Measurements from ENCODE around the gene LMTK3.
"Not testable (repeated sequence)": the region's sequence is repeated elsewhere in the genome, so short reads cannot be mapped to it uniquely, and the experiment has no call there.

Gene LMTK3

GRCh38 chr19:48539503-48540096 lies 28.0 kb upstream of the LMTK3 start:
- Histone ChIP-seq H3K9me3 (ENCODE audit: control insufficient read depth, low read length) (no peaks in the 10 kb centered on the region), H3K4me1 (ENCODE audit: control insufficient read depth, insufficient read depth, low read length, poor library complexity, severe bottlenecking) (no peaks in the 10 kb centered on the region), H3K27ac (ENCODE audit: insufficient read depth, low read length, poor library complexity, severe bottlenecking) (no peak overlapping the region), H3K36me3 (ENCODE audit: control insufficient read depth, insufficient read depth, low read length) (no peaks in the 10 kb centered on the region), H3K4me3 (ENCODE audit: insufficient read depth, low read depth, low read length, poor library complexity, severe bottlenecking) (no peak overlapping the region), H3K27me3 (replicated peaks; ENCODE audit: control insufficient read depth, insufficient read depth, low read length, poor library complexity, severe bottlenecking) (no peaks in the 10 kb centered on the region)
- DNase-seq, result no peak

DNA sequence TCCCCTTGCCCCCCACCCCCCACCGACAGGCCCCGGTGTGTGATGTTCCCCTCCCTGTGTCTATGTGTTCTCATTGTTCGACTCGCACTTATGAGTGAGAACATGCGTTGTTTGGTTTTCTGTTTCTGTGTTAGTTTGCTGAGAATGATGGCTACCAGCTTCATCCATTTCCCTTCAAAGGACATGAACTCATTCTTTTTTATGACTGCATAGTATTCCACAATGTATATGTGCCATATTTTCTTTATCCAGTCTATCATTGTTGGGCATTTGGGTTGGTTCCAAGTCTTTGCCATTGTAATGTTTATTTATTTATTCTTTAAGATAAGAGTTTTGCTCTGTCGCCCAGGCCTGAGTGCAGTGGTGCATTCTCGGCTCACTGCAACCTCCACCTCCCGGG lies 26.4 kb upstream of the LMTK3 start:
- H3K4me3 ChIP-seq (ENCODE audit: insufficient read depth, low read depth, low read length, poor library complexity, severe bottlenecking); H3K36me3 ChIP-seq (ENCODE audit: control insufficient read depth, insufficient read depth, low read length); DNase-seq; H3K9me3 ChIP-seq (ENCODE audit: control insufficient read depth, low read length); H3K27ac ChIP-seq (ENCODE audit: insufficient read depth, low read length, poor library complexity, severe bottlenecking); H3K27me3 ChIP-seq (replicated peaks; ENCODE audit: control insufficient read depth, insufficient read depth, low read length, poor library complexity, severe bottlenecking); H3K4me1 ChIP-seq (ENCODE audit: control insufficient read depth, insufficient read depth, low read length, poor library complexity, severe bottlenecking): not testable (repeated sequence)

DNA sequence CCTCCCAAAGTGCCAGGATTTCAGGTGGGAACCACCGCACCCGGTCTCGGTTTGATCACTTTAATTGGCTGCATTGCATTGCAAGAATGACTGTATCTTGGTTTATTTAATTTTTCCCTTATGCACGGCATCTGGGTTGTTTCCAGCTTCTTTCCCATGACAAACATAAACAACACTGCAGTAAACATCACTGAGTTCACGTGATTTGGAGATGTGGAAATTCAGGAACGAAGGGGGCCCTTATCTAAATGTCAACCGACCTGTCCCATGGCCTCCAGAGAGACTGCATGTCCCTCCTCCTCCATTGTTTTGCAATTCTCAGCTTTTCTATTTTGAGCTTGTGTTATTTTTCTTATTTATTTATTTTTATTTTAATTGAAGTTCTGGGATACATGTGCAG lies 25.9 kb upstream of the LMTK3 start:
- Histone ChIP-seq H3K4me1 (ENCODE audit: control insufficient read depth, insufficient read depth, low read length, poor library complexity, severe bottlenecking) (no peaks in the 10 kb centered on the region), H3K4me3 (ENCODE audit: insufficient read depth, low read depth, low read length, poor library complexity, severe bottlenecking) (no peak overlapping the region), H3K27me3 (replicated peaks; ENCODE audit: control insufficient read depth, insufficient read depth, low read length, poor library complexity, severe bottlenecking) (no peaks in the 10 kb centered on the region), H3K9me3 (ENCODE audit: control insufficient read depth, low read length) (no peaks in the 10 kb centered on the region), H3K27ac (ENCODE audit: insufficient read depth, low read length, poor library complexity, severe bottlenecking) (no peak overlapping the region), H3K36me3 (ENCODE audit: control insufficient read depth, insufficient read depth, low read length) (no peaks in the 10 kb centered on the region)
- DNase-seq, result no peak

GRCh38 chr19:48533770-48534169 lies 22.1 kb upstream of the LMTK3 start:
- DNase-seq, result no peak
- H3K9me3 ChIP-seq (ENCODE audit: control insufficient read depth, low read length), result no peaks in the 10 kb centered on the region
- H3K4me3 ChIP-seq (ENCODE audit: insufficient read depth, low read depth, low read length, poor library complexity, severe bottlenecking), result no peak overlapping the region
- H3K36me3 ChIP-seq (ENCODE audit: control insufficient read depth, insufficient read depth, low read length), result no peaks in the 10 kb centered on the region
- H3K27ac ChIP-seq (ENCODE audit: insufficient read depth, low read length, poor library complexity, severe bottlenecking), result no peak overlapping the region
- H3K4me1 ChIP-seq (ENCODE audit: control insufficient read depth, insufficient read depth, low read length, poor library complexity, severe bottlenecking), result no peaks in the 10 kb centered on the region
- H3K27me3 ChIP-seq (replicated peaks; ENCODE audit: control insufficient read depth, insufficient read depth, low read length, poor library complexity, severe bottlenecking), result no peaks in the 10 kb centered on the region

GRCh38 chr19:48530770-48531169 lies 19.1 kb upstream of the LMTK3 start:
- H3K27ac ChIP-seq (ENCODE audit: insufficient read depth, low read length, poor library complexity, severe bottlenecking), result no peak overlapping the region
- no peak for DNase-seq

GRCh38 chr19:48530066-48530720 lies 18.6 kb upstream of the LMTK3 start:
- no peaks in the 10 kb centered on the region for H3K36me3 ChIP-seq (ENCODE audit: control insufficient read depth, insufficient read depth, low read length)
- H3K4me3 ChIP-seq (ENCODE audit: insufficient read depth, low read depth, low read length, poor library complexity, severe bottlenecking), result no peak overlapping the region
- no peaks in the 10 kb centered on the region for H3K9me3 ChIP-seq (ENCODE audit: control insufficient read depth, low read length)
- H3K4me1 ChIP-seq (ENCODE audit: control insufficient read depth, insufficient read depth, low read length, poor library complexity, severe bottlenecking), result no peaks in the 10 kb centered on the region
- no peaks in the 10 kb centered on the region for H3K27me3 ChIP-seq (replicated peaks; ENCODE audit: control insufficient read depth, insufficient read depth, low read length, poor library complexity, severe bottlenecking)
- no peak overlapping the region for H3K27ac ChIP-seq (ENCODE audit: insufficient read depth, low read length, poor library complexity, severe bottlenecking)
- no peak for DNase-seq

More at GRCh38 chr19:48530770-48531169, 19.1 kb upstream of the LMTK3 start:
- Histone ChIP-seq H3K9me3 (ENCODE audit: control insufficient read depth, low read length) (no peaks in the 10 kb centered on the region), H3K27me3 (replicated peaks; ENCODE audit: control insufficient read depth, insufficient read depth, low read length, poor library complexity, severe bottlenecking) (no peaks in the 10 kb centered on the region), H3K4me3 (ENCODE audit: insufficient read depth, low read depth, low read length, poor library complexity, severe bottlenecking) (no peak overlapping the region), H3K36me3 (ENCODE audit: control insufficient read depth, insufficient read depth, low read length) (no peaks in the 10 kb centered on the region), H3K4me1 (ENCODE audit: control insufficient read depth, insufficient read depth, low read length, poor library complexity, severe bottlenecking) (no peaks in the 10 kb centered on the region)

DNA sequence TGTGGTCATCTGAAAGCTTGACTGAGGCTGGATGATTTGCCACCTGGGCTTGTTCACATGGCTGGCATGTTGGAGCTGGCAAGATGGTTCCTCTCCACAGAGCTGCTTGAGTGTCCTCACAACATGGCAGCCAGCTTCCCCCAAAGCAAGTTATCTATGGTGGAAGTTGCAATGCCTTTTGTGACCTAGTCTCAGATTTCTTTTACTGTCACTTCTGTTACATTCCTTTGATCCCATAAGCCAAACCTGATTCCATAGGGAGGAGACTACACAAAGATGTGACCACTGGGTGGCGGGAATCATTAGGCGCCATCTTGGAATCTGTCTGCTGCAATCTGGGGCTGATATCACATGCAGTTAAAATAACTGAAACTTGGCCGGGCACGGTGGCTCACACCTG lies 17.5 kb upstream of the LMTK3 start:
- Histone ChIP-seq H3K4me1 (ENCODE audit: control insufficient read depth, insufficient read depth, low read length, poor library complexity, severe bottlenecking) (no peaks in the 10 kb centered on the region), H3K36me3 (ENCODE audit: control insufficient read depth, insufficient read depth, low read length) (no peaks in the 10 kb centered on the region), H3K4me3 (ENCODE audit: insufficient read depth, low read depth, low read length, poor library complexity, severe bottlenecking) (no peak overlapping the region), H3K27ac (ENCODE audit: insufficient read depth, low read length, poor library complexity, severe bottlenecking) (no peak overlapping the region), H3K27me3 (replicated peaks; ENCODE audit: control insufficient read depth, insufficient read depth, low read length, poor library complexity, severe bottlenecking) (no peaks in the 10 kb centered on the region), H3K9me3 (ENCODE audit: control insufficient read depth, low read length) (no peaks in the 10 kb centered on the region)
- no peak for DNase-seq

DNA sequence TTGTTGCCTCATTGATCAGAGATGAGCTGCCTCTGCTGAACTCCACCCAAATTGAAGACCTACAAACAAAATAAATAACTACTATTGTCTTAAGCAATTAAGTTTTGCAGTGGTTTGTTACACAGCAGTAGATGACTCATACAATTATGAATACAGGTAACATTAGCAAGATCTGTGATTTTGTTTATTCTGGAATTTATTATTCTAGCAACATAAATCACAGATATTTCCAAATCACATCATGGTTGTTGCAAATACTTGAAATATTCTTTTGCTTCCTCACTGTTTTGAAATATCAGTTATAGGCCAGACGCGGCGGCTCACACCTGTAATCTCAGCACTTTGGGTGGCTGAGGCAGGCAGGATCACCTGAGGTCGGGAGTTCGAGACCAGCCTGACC lies 13.1 kb upstream of the LMTK3 start:
- H3K4me1 ChIP-seq (ENCODE audit: control insufficient read depth, insufficient read depth, low read length, poor library complexity, severe bottlenecking), result no peaks in the 10 kb centered on the region
- no peaks in the 10 kb centered on the region for H3K9me3 ChIP-seq (ENCODE audit: control insufficient read depth, low read length)
- no peak overlapping the region for H3K4me3 ChIP-seq (ENCODE audit: insufficient read depth, low read depth, low read length, poor library complexity, severe bottlenecking)
- no peaks in the 10 kb centered on the region for H3K27me3 ChIP-seq (replicated peaks; ENCODE audit: control insufficient read depth, insufficient read depth, low read length, poor library complexity, severe bottlenecking)
- H3K27ac ChIP-seq (ENCODE audit: insufficient read depth, low read length, poor library complexity, severe bottlenecking), result no peak overlapping the region
- no peaks in the 10 kb centered on the region for H3K36me3 ChIP-seq (ENCODE audit: control insufficient read depth, insufficient read depth, low read length)
- DNase-seq, result no peak

- DNase-seq, result no peak
- no peaks in the 10 kb centered on the region for H3K9me3 ChIP-seq (ENCODE audit: control insufficient read depth, low read length)
- no peaks in the 10 kb centered on the region for H3K36me3 ChIP-seq (ENCODE audit: control insufficient read depth, insufficient read depth, low read length)
- H3K27me3 ChIP-seq (replicated peaks; ENCODE audit: control insufficient read depth, insufficient read depth, low read length, poor library complexity, severe bottlenecking), result no peaks in the 10 kb centered on the region
- no peak overlapping the region for H3K4me3 ChIP-seq (ENCODE audit: insufficient read depth, low read depth, low read length, poor library complexity, severe bottlenecking)
- H3K4me1 ChIP-seq (ENCODE audit: control insufficient read depth, insufficient read depth, low read length, poor library complexity, severe bottlenecking), result no peaks in the 10 kb centered on the region
- no peak overlapping the region for H3K27ac ChIP-seq (ENCODE audit: insufficient read depth, low read length, poor library complexity, severe bottlenecking)
These were observed 12.6 kb upstream of the LMTK3 start for GRCh38 chr19:48524221-48524620.

DNA sequence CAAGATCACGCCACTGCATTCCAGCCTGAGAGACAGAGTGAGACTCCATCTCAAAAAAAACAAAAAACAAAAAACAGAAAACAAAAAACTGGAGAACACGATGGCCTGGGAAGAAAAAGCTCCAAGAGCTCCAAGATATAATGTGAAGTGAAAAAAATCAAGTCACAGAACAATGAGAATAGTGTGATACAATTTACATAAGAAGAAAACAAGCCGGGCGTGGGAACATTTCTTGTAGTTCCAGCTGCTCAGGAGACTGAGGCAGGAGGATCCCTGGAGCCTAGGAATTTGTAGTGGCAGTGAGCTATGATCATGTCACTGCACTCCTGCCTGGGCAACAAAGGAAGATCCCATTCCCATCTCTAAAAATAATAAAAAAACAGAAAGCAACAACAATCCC lies 8.5 kb upstream of the LMTK3 start:
- H3K27me3 ChIP-seq (replicated peaks; ENCODE audit: control insufficient read depth, insufficient read depth, low read length, poor library complexity, severe bottlenecking), result no peaks in the 10 kb centered on the region
- H3K4me3 ChIP-seq (ENCODE audit: insufficient read depth, low read depth, low read length, poor library complexity, severe bottlenecking), result no peak overlapping the region
- DNase-seq, result no peak
- H3K27ac ChIP-seq (ENCODE audit: insufficient read depth, low read length, poor library complexity, severe bottlenecking), result no peak overlapping the region
- H3K36me3 ChIP-seq (ENCODE audit: control insufficient read depth, insufficient read depth, low read length), result no peaks in the 10 kb centered on the region
- H3K4me1 ChIP-seq (ENCODE audit: control insufficient read depth, insufficient read depth, low read length, poor library complexity, severe bottlenecking), result no peaks in the 10 kb centered on the region
- no peaks in the 10 kb centered on the region for H3K9me3 ChIP-seq (ENCODE audit: control insufficient read depth, low read length)

Measured in effector memory CD4-positive, alpha-beta T cell (primary cell).